SU-DHL-6 (cell line): ENCODE results near the gene FSCN2.

ENCODE experiments used
- EZH2phosphoT487 ChIP-seq: fragments of 200-600 bp; sonication (generic), shearing (Covaris generic); conservative IDR thresholded peaks from 2 replicates; pipeline ENCODE4 v1.6.1; 2018; ENCODE audit warnings: mild to moderate bottlenecking, antibody characterized with exemption, low read length, moderate library complexity, mixed read lengths
- TF ChIP-seq, protein P1 (sequence below): fragments of 200-600 bp; sonication (generic); IDR thresholded peaks from one replicate; pipeline ENCODE4 v1.5.1; 2017; ENCODE audit warnings: antibody characterized with exemption, mild to moderate bottlenecking, low read length, moderate library complexity; ENCODE audit not compliant: insufficient read depth, poor library complexity, severe bottlenecking

DNA sequence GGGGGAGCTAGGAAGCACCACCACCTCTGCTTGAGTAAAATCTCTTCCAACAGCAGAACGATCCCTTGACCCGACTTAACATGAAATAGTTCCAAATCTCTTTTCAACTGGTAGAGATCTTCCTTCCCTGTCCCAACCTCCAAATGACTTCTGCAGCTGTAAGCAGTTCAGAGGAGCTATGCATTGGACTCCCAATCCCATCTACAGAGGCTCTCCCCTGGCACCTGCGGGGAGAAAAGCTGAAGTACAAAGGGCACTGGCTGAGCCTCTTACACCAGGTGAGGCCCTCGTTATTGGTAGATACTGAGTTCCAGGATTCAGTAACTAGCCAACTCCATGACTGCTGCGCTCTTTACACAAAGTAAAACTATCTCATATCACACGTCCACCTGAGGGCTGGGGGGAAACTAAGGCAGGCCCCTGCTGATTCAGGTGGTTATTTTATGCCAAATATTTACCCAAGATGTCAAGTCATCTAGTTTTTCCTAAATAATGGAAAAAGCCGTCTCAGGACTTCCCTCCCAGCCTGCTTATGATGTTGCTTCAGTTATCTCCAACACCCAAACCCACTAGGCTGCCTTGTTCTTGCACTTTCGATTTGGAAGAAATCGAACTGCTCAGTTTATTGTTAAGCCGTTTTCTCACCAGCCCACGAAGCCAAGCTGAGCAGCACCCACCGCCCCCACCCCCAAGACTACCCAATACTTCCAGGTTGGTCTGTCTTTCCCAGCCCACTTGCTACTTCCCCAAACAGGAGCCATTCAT is 18.8 kb upstream of the FSCN2 start:
- TF ChIP-seq, protein P1, sequence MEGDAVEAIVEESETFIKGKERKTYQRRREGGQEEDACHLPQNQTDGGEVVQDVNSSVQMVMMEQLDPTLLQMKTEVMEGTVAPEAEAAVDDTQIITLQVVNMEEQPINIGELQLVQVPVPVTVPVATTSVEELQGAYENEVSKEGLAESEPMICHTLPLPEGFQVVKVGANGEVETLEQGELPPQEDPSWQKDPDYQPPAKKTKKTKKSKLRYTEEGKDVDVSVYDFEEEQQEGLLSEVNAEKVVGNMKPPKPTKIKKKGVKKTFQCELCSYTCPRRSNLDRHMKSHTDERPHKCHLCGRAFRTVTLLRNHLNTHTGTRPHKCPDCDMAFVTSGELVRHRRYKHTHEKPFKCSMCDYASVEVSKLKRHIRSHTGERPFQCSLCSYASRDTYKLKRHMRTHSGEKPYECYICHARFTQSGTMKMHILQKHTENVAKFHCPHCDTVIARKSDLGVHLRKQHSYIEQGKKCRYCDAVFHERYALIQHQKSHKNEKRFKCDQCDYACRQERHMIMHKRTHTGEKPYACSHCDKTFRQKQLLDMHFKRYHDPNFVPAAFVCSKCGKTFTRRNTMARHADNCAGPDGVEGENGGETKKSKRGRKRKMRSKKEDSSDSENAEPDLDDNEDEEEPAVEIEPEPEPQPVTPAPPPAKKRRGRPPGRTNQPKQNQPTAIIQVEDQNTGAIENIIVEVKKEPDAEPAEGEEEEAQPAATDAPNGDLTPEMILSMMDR, result no peak
- TF ChIP-seq EZH2phosphoT487, result no peak
